Hematopoietic multipotent progenitor cell treated with erythropoietin and hydrocortisone succinate and interleukin-3 and kit ligand, for 4 days (in vitro differentiated cells): ENCODE measurements around the gene ERVV-1.
"Not testable (repeated sequence)": the region's sequence is repeated elsewhere in the genome, so short reads cannot be mapped to it uniquely, and the experiment has no call there.

ENCODE experiments used
- DNase-seq: peaks from one replicate; pipeline ENCODE4 v3.0.0-alpha.2; 2015

Gene ERVV-1

DNA sequence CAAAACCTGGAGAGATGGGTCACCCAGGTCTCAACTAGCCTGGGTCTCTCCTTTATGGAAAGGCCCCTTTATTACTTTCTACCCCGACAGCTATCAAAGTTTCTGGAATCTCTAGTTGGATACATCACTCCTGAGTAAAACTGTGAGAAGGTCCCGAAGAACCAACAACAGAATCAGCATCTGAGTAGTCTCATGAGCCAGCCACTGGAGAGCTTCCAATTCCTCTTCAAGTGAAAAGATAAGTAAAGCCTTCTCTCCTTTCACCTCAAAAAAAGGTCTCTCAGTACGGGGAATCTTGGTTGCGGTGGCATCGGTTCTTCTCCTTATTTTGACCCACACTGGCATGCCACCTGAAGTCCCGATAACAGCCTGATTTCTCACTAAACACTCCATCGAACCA is at the start of gene ERVV-1:
ERVV-1 (plus strand) TSS at position 301 of the 400 bp plus-strand sequence. CDS start 170 bp downstream, outside the sequence.
- DNase-seq: no peak

- DNase-seq: no peak
These were observed 45.9 kb upstream of the ERVV-1 start for GRCh38 chr19:52967772-52968171.

GRCh38 chr19:52981329-52981728 is 32.4 kb upstream of the ERVV-1 start:
- no peak for DNase-seq

- DNase-seq: not testable (repeated sequence)
These were observed 30.6 kb upstream of the ERVV-1 start for GRCh38 chr19:52983167-52983566.

- DNase-seq: no peak
These were observed 26.5 kb upstream of the ERVV-1 start for GRCh38 chr19:52987221-52987620.

- no peak for DNase-seq
These were observed 25.2 kb upstream of the ERVV-1 start for GRCh38 chr19:52988506-52988905.

GRCh38 chr19:52990759-52991418 is 22.8 kb upstream of the ERVV-1 start:
- no peak for DNase-seq

- no peak for DNase-seq
These were observed 22.2 kb upstream of the ERVV-1 start for GRCh38 chr19:52991484-52991883.

DNA sequence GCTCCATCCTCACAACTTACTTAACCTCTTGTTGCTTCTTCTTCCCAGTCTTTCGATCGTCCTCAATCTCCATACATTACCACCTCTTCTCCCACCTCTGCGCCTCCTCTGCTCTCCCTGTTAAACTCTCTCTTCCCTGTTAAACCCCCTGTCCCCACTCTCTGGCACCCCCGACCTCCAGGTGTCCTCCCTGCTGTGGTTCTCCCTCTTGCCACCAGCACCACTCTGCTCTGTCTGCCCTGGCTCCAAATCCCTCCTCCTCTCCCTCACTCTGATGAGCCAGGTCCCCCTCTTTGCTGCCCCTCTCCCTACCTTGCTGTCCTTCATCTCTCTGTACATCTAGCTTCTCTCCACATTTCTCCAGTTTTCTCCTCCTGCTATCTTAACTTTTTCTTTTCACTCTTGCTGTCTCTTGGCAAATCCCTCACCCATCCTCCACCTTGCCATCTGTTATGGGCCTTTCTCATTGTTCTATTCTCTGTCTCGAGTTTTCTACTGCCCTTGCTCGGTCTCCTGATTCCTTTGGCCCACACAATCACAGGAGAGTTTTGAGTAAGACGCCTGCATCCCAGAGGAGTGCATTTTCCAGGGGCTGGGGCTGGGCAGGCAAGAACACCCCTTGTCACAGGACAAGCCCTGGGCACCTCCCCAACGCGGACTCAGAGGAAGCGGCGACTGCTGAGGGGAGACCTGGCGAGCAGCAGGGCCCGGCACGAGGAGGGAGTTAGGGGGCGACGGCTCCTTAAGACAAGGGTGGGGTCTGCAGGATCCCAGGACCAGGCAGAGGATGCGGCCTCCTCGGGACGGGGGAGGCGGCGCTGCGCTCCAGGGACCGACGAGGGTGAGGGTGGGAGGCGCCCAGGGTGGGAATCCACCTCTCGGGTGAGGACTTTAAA is 21.4 kb upstream of the ERVV-1 start:
- peak; percentile 4 for DNase-seq

DNA sequence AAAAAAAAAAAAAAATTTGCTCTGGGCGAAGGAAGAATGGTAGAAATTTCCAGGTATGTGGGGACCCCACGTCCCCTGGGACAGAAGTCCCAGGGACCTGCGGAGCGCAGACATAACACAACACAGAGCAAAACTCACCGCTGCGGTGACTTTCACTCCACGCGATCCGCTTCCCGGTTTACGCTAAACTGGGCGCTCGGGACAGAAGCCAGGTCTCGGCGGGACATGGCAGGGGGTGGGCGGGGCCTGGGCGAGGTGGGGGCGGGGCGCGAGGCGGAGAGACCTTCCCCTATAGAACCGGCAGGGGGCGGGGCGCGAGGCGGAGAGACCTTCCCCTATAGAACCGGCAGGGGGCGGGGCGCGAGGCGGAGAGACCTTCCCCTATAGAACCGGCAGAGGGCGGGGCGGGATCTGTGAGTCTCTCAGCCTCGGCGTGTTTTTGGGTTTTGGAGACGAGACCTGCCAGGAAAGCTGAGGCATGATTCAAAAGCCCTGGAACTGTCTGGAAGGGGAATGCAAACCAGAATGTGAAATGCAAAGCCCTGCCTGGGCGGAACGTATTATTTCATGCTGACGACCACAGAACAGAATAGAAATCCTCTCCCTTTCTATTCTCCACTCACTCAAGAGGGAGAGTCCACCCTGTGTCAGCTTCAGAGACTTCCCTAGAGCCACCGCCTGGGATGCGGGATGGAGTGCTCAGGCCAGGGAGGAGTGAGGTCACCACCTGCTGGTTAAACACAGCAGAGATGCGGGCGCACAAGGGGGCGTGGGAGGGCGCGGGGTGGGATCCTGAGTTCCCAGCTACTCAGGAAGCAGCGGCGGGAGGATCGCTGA is 20.2 kb upstream of the ERVV-1 start:
- DNase-seq: peak; percentile 89

DNA sequence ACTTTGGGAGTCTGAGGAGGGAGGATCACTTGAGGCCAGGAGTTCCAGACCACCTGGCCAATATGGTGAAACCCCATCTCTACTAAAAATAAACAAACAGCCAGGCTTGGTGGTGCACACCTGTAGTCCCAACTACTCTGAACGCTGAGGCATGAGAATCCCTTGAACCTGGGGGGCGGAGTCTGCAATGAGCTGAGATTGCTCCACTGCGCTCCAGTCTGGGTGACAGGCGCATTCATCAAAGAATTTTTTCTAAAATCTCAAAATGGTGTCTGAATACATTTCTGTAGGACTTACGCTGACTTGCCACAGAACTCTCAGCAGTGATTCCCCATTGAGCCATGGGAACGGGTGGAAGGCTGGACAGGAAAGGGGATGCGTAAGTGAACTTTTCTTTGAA is 18.0 kb upstream of the ERVV-1 start:
- DNase-seq: no peak

GRCh38 chr19:52997975-52998374 is 15.7 kb upstream of the ERVV-1 start:
- no peak for DNase-seq

DNA sequence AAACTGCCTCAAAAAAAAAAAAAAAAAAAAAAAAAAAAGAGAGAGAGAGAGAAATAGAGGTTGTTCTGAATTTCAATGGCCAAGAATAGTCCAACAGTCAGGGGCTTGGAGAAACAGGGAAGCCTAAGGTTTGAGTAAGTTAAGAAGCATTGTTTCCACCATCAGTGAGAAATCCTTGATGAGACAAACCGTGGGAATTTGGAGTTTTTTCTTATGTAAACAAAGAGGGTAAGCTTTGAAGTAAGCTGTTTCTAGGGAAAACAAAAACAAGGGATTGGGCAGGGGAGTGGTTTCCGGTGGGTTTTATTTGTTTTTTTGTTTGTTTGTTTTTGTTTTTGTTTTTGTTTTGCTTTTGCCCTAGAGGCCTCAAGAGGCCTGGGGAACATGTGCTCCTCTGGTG is 11.2 kb upstream of the ERVV-1 start:
- DNase-seq: no peak

DNA sequence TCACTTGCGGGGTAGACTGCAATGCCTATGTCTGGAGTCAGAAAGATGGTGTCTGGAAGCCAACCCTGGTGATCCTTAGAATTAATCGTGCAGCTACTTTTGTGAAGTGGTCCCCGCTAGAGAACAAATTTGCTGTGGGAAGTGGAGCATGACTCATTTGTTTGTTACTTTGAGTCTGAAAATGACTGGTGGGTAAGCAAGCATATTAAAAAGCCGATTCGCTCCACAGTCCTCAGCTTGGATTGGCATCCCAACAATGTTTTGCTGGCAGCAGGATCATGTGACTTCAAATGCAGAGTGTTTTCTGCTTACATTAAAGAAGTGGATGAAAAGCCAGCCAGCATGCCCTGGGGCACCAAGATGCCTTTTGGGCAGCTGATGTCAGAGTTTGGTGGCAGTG is 9.5 kb upstream of the ERVV-1 start:
- no peak for DNase-seq

DNA sequence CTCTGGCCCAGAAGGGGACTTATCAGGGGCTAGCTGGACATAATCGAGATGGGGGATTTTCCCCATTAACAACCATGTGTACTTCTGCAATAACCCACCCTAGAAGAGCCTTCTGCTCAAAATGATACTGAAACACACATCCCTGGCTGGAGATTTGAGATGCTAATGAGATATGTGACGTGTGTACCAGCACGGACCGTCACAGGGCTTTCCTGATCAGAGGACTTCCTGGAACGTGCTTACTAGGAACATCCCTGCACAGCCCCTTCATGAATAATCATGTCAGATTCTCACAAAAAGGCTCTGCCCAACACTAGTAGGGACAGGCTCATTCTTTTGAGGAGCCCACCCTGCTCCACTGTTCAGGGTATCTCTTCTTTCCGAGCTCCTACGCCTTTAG is 6.5 kb upstream of the ERVV-1 start:
- no peak for DNase-seq

- DNase-seq: no peak
These were observed 6.1 kb upstream of the ERVV-1 start for GRCh38 chr19:53007606-53008005.

DNA sequence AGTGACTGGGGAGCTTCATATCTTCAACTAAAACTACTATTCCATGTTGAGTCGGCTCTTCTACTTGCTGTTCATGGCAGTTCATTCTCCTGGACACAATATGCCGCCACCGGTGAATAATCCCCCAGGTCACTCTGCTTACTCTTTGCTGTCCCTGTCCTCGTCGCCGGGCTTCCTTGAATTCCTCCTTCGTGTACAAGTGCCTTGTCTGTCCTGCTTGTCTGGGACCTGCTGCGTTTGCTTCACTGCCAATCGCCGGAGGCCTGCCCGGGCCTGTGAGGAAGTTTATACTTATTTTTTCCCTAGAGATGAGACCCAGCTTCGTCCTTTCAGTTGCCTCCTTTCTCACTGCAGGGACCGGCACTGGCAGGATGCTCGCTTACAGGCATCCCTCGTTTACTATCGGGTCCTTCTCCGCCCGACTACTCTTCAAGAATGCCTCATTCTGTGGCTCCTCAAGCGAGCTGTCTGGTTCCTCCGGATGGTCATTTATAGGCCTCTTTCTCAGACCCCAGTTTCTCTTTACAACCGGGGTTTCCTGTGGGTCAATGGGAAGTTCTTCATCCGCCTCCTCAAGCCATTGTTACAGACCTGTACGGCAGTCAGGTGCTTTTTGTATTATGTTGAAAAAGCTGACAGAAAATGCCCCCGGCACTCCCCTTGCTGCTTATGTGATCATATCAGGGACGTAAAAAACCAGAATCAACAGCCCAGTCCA is 5.5 kb upstream of the ERVV-1 start:
- DNase-seq: no peak

GRCh38 chr19:53010494-53010893 is 3.2 kb upstream of the ERVV-1 start:
- no peak for DNase-seq

- no peak for DNase-seq
These were observed 1.7 kb upstream of the ERVV-1 start for GRCh38 chr19:53012006-53012405.

- DNase-seq: no peak
These were observed 1.4 kb downstream of the ERVV-1 start for GRCh38 chr19:53015159-53015558.

DNA sequence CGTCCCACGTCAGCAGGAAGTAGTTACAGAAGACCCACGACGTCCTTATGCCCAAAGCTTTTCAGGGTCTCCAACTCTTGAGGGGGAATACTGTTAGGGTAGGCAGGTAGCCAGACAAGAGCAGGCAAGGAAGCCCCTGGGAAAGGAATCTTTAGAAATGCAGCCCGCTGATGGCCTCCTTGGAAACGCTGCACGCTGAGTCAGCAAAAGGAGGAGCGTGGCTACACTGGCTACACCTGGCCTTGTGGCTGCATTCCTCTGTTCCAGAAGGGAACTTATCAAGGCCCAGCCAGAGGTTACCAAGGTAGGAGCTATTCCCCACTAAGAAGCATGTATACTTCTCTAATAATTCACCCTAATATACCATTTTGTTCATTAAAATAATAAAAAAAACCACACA is 2.0 kb downstream of the ERVV-1 start:
- no peak for DNase-seq

DNA sequence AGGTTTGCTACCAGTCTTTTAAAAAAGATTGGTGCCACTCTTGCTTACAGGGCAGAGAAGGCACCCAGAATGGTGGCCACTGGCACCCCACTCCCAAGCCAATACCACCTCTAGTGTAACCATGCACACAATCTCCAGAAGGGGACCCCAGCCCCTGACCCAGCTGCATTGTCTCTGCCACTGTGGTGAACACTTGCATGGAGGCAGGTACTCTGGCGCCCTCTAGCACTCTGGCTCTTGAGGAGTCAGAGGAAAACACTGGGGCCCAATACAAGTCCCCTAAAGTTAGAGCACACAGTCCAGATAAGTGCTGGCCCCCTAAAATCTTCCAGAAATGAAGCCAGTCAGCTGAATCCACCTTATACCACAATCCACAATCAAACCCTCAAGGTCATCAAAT is 6.0 kb downstream of the ERVV-1 start:
- peak; percentile 14 for DNase-seq

DNA sequence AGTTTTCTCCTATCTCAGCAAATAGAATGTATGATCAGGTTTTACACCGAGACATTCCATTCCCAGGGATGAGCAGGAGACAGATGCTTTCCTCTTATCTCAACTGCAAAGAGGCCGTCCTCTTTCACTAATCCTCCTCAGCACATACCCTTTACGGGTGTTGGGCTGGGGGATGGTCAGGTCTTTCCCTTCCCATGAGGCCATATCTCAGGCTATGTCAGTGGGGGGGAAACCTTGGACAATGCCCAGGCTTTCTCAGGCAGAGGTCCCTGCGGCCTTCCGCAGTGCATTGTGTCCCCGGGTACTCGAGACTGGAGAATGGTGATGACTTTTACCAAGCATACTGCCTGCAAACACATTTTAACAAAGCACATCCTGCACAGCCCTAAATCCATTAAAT is 14.6 kb downstream of the ERVV-1 start:
- not testable (repeated sequence) for DNase-seq
